HG03432 (cell line): Measurements from ENCODE around the gene KCNB1.
"Not testable (repeated sequence)": the region's sequence is repeated elsewhere in the genome, so short reads cannot be mapped to it uniquely, and the experiment has no call there.

Source experiments
- ATAC-seq: cut with Tn5 transposase; IDR thresholded peaks from one replicate; pipeline ENCODE4 v1.9.1; 2021; ENCODE audit warnings: mild to moderate bottlenecking, moderate library complexity; ENCODE audit not compliant: unreplicated experiment

Gene KCNB1

GRCh38 chr20:49330701-49331615 lies 151.5 kb downstream of the KCNB1 start:
- no peak for ATAC-seq

- no peak for ATAC-seq
Measured at GRCh38 chr20:49328790-49329189, 153.7 kb downstream of the KCNB1 start.

GRCh38 chr20:49326026-49326425 lies 156.4 kb downstream of the KCNB1 start:
- no peak for ATAC-seq

GRCh38 chr20:49324306-49324705 lies 158.2 kb downstream of the KCNB1 start:
- ATAC-seq = no peak

GRCh38 chr20:49323622-49324238 lies 158.7 kb downstream of the KCNB1 start:
- no peak for ATAC-seq

- no peak for ATAC-seq
Measured at GRCh38 chr20:49320460-49320859, 162.0 kb downstream of the KCNB1 start.

- no peak for ATAC-seq
Measured at GRCh38 chr20:49319208-49319809, 163.2 kb downstream of the KCNB1 start.

- ATAC-seq = no peak
Measured at GRCh38 chr20:49318430-49319207, 163.8 kb downstream of the KCNB1 start.

GRCh38 chr20:49318091-49318429 lies 164.4 kb downstream of the KCNB1 start:
- no peak for ATAC-seq

- ATAC-seq = no peak
Measured at GRCh38 chr20:49316704-49317103, 165.8 kb downstream of the KCNB1 start.

GRCh38 chr20:49315580-49315979 lies 166.9 kb downstream of the KCNB1 start:
- ATAC-seq = no peak

- ATAC-seq = not testable (repeated sequence)
Measured at GRCh38 chr20:49314052-49314451, 168.4 kb downstream of the KCNB1 start.
